NB4 (cell line): Measurements from ENCODE around the gene KCNT2.

Experiments used
- CTCF ChIP-seq: IDR thresholded peaks from one replicate; pipeline ENCODE4 v1.5.1; 2012; ENCODE audit warnings: low read depth, low read length
- MAX ChIP-seq: IDR thresholded peaks from 2 replicates; pipeline ENCODE4 v1.6.1; 2011; ENCODE audit warnings: low read depth, low read length
- POLR2A ChIP-seq: IDR thresholded peaks from 2 replicates; pipeline ENCODE4 v1.6.1; 2011; ENCODE audit warnings: mild to moderate bottlenecking; ENCODE audit not compliant: insufficient read length; ENCODE audit errors: extremely low read depth

GRCh38 chr1:196209265-196209664 is 399.0 kb downstream of the KCNT2 start:
- TF ChIP-seq MAX (no peak), CTCF (no peak), POLR2A (no peak)
